HepG2 (cell line): ENCODE measurements around the gene ZNF74. TPM values are rescaled to one million over a fixed set of nuclear protein-coding genes. Genes with fewer than 3 reads are reported as not detected.

ENCODE experiments used
- ATAC-seq: fragments of 200-7000 bp; cut with Tn5 transposase; 3 replicates; pipeline ENCODE4 v1.9.1; 2020; ENCODE audit warnings: mild to moderate bottlenecking, moderate library complexity
- BruUV-seq: library from RNA; stranded (reverse); fragments of 400-500 nt; replicated peaks from 2 replicates; lab custom pipeline; 2021; lab: Mats Ljungman, UMichigan
- CTCF ChIA-PET: fragments of 300-600 bp; formaldehyde crosslinking; extraction: SDS; loops from one replicate; lab custom pipeline; 2021; ENCODE audit warnings: low total read pairs, inconsistent platforms, low intra/inter-chr PET ratio; lab: Yijun Ruan, JAX
- POLR2A ChIA-PET: fragments of 350-600 bp; sonication (Branson Sonifier 250); formaldehyde crosslinking; loops from one replicate; lab custom pipeline; 2020; ENCODE audit warnings: antibody characterized with exemption, inconsistent platforms; lab: Yijun Ruan, JAX
- DNase-seq: peaks from one replicate; pipeline ENCODE4 v3.0.0-alpha.2; 2015; ENCODE audit warnings: low spot score
- FAIRE-seq: peaks from 3 replicates; lab custom pipeline; 2011; peaks lifted over from hg19 to GRCh38; lab: Jason Lieb, UNC
- H2AFZ ChIP-seq: one replicate; pipeline ENCODE4 v1.6.1; 2011; ENCODE audit warnings: low read length, inconsistent platforms
- H3K27ac ChIP-seq: fragments of 300-600 bp; 3 replicates; pipeline ENCODE4 v1.8.0; 2011; ENCODE audit warnings: mixed run types, mild to moderate bottlenecking, mixed read lengths, low read length, inconsistent platforms; ENCODE audit not compliant: insufficient read depth; ENCODE audit errors: extremely low read length
- H3K27me3 ChIP-seq, 2 experiments: fragments of 200-600 bp in 1 of 2; 2 replicates in 1 of 2; 3 replicates in 1 of 2; pipeline versions ENCODE4 v1.6.0 to v1.8.0; 2011; ENCODE audit warnings: low read length in 2 of 2, mild to moderate bottlenecking in 2 of 2, moderate library complexity in 2 of 2, inconsistent platforms in 1 of 2; ENCODE audit not compliant: insufficient read depth in 2 of 2, control insufficient read depth in 1 of 2
- H3K36me3 ChIP-seq, 2 experiments: fragments of 200-600 bp in 1 of 2; replicated peaks in 1 of 2; 2 replicates in 1 of 2; 3 replicates in 1 of 2; pipeline versions ENCODE4 v1.5.1 to v1.8.0; 2011; ENCODE audit warnings: low read length in 2 of 2, inconsistent platforms in 1 of 2; ENCODE audit not compliant: insufficient read depth in 2 of 2, control insufficient read depth in 1 of 2
- H3K4me1 ChIP-seq: 2 replicates; pipeline ENCODE4 v1.5.1; 2012; ENCODE audit warnings: low read length, inconsistent platforms; ENCODE audit not compliant: insufficient read depth
- H3K4me2 ChIP-seq: 2 replicates; pipeline ENCODE4 v1.6.0; 2011; ENCODE audit warnings: low read depth, low read length, inconsistent platforms
- H3K4me3 ChIP-seq, 3 experiments: fragments of 200-600 bp in 1 of 3; sonication (generic), shearing (Covaris generic) in 1 of 3; replicated peaks in 1 of 3; 2 replicates each; pipeline ENCODE4 v1.5.1; 2011 to 2016; ENCODE audit warnings: low read length in 3 of 3, inconsistent platforms in 2 of 3, low read depth in 2 of 3, mild to moderate bottlenecking in 2 of 3, control low read depth in 1 of 3, mixed read lengths in 1 of 3; ENCODE audit not compliant: insufficient read depth in 1 of 3
- H3K79me2 ChIP-seq: one replicate; pipeline ENCODE4 v1.6.1; 2011; ENCODE audit warnings: low read length, inconsistent platforms; ENCODE audit not compliant: insufficient read depth
- H3K9ac ChIP-seq: 2 replicates; pipeline ENCODE4 v1.6.0; 2011; ENCODE audit warnings: mild to moderate bottlenecking, low read depth, low read length, inconsistent platforms; ENCODE audit not compliant: insufficient read depth
- H3K9me3 ChIP-seq: 2 replicates; pipeline ENCODE4 v1.5.1; 2012; ENCODE audit warnings: mild to moderate bottlenecking, low read length
- H4K20me1 ChIP-seq: 2 replicates; pipeline ENCODE4 v1.6.0; 2011; ENCODE audit warnings: inconsistent platforms, mild to moderate bottlenecking, low read length, moderate library complexity; ENCODE audit not compliant: insufficient read depth
- AGO2 ChIP-seq: fragments of 200-400 bp; formaldehyde crosslinking; optimal IDR thresholded peaks from 2 replicates; pipeline ENCODE3; 2017; ENCODE audit warnings: mild to moderate bottlenecking, low read depth, low read length, moderate library complexity
- ATF7 ChIP-seq, 2 experiments: fragments of 450-650 bp in 1 of 2; sonication (generic) in 1 of 2; formaldehyde crosslinking in 1 of 2; IDR thresholded peaks; 2 replicates each; pipeline versions ENCODE4 v1.4.0 to v1.6.1; 2016 to 2020; ENCODE audit warnings: antibody characterized with exemption in 1 of 2, mild to moderate bottlenecking in 1 of 2, missing genetic modification reagents in 1 of 2
- BCL6 ChIP-seq: IDR thresholded peaks from 2 replicates; pipeline ENCODE4 v1.6.1; 2016; ENCODE audit warnings: missing genetic modification reagents, missing compliant biosample characterization
- DPF2 ChIP-seq: sonication (generic); formaldehyde crosslinking; IDR thresholded peaks from 2 replicates; pipeline ENCODE4 v1.4.0; 2020; ENCODE audit warnings: mild to moderate bottlenecking, low read depth, missing genetic modification reagents, borderline replicate concordance
- NKX3-1 ChIP-seq: sonication (generic); formaldehyde crosslinking; IDR thresholded peaks from 2 replicates; pipeline ENCODE4 v1.5.0; 2020; ENCODE audit warnings: missing genetic modification reagents
- NR1H2 ChIP-seq: sonication (generic); formaldehyde crosslinking; IDR thresholded peaks from 2 replicates; pipeline ENCODE4 v1.8.1; 2022; ENCODE audit warnings: low read depth, missing genetic modification reagents, borderline replicate concordance
- PAF1 ChIP-seq: IDR thresholded peaks from 2 replicates; pipeline ENCODE4 v1.6.1; 2016; ENCODE audit warnings: missing genetic modification reagents, missing compliant biosample characterization
- PTBP1 ChIP-seq: fragments of 200-400 bp; formaldehyde crosslinking; IDR thresholded peaks from 2 replicates; pipeline ENCODE4 v1.6.1; 2018; ENCODE audit warnings: low read length, low read depth; ENCODE audit not compliant: poor library complexity, severe bottlenecking
- U2AF1 ChIP-seq: fragments of 200-400 bp; formaldehyde crosslinking; optimal IDR thresholded peaks from 2 replicates; pipeline ENCODE3; 2017; ENCODE audit warnings: mild to moderate bottlenecking, low read depth, low read length
- ZBTB46 ChIP-seq: sonication (generic); formaldehyde crosslinking; IDR thresholded peaks from 2 replicates; pipeline ENCODE4 v1.4.0; 2020; ENCODE audit warnings: mild to moderate bottlenecking, missing genetic modification reagents, borderline replicate concordance
- ZFYVE20 ChIP-seq: sonication (generic); formaldehyde crosslinking; IDR thresholded peaks from 2 replicates; pipeline ENCODE4 v1.8.0; 2023; ENCODE audit warnings: low read depth, mild to moderate bottlenecking, moderate library complexity, missing genetic modification reagents, borderline replicate concordance
- ZNF121 ChIP-seq: sonication (generic); formaldehyde crosslinking; IDR thresholded peaks from 2 replicates; pipeline ENCODE4 v1.5.0; 2020; ENCODE audit warnings: mild to moderate bottlenecking, missing genetic modification reagents
- ZNF432 ChIP-seq: sonication (generic); formaldehyde crosslinking; IDR thresholded peaks from 2 replicates; pipeline ENCODE4 v1.5.0; 2020; ENCODE audit warnings: missing genetic modification reagents, mild to moderate bottlenecking, borderline replicate concordance
- ZNF501 ChIP-seq: sonication (generic); formaldehyde crosslinking; IDR thresholded peaks from 2 replicates; pipeline ENCODE4 v1.5.1; 2020; ENCODE audit warnings: mild to moderate bottlenecking, moderate library complexity, missing genetic modification reagents
- ZNF589 ChIP-seq: sonication (generic); formaldehyde crosslinking; conservative IDR thresholded peaks from 2 replicates; pipeline ENCODE4 v1.8.0; 2022; ENCODE audit warnings: mild to moderate bottlenecking, moderate library complexity, missing genetic modification reagents
- ZNF703 ChIP-seq: sonication (generic); formaldehyde crosslinking; IDR thresholded peaks from 2 replicates; pipeline ENCODE4 v1.5.1; 2020; ENCODE audit warnings: missing genetic modification reagents, mild to moderate bottlenecking, moderate library complexity, borderline replicate concordance
- WGBS: methylation state at CpG from one replicate; pipeline ENCODE4 v1.1.6; 2017; ENCODE audit warnings: low lambda C conversion rate; 5-methylcytosine and 5-hydroxymethylcytosine counted together
- in situ Hi-C: cut with HindIII; loops from 2 replicates; pipeline ENCODE4 v1.10.0; 2017; ENCODE audit warnings: low pct_unique_long_range_greater_than_20kb; ENCODE audit not compliant: extremely low pct_ligation_motif_present
- intact Hi-C: fragments of 100-400 bp; cut with micrococcal nuclease; formaldehyde crosslinking; loops from one replicate; pipeline ENCODE4 v1.10.0; 2022; ENCODE audit not compliant: unreplicated experiment
- polyA plus RNA-seq, 8 experiments: library from polyadenylated mRNA; depleted of rRNA in 3 of 8; stranded (reverse) in 7 of 8; unstranded in 1 of 8; fragments of >200 nt; fragmentation: Illumina TruSeq in 4 of 8; extraction: Trizol in 4 of 8; gene quantifications; 2 replicates each; pipeline versions ENCODE4 v1.2.1 to v1.2.3, GENCODE V29; 2011 to 2016; ENCODE audit warnings: low read depth in 4 of 8, missing spikeins in 1 of 8, mixed read lengths in 1 of 8; ENCODE audit not compliant: insufficient read depth in 1 of 8
- total RNA-seq, 5 experiments: library from RNA; depleted of rRNA; stranded (reverse); fragments of >200 nt; fragmentation: Illumina TruSeq; extraction: Trizol; gene quantifications; 2 replicates each; pipeline ENCODE4 v1.2.3, GENCODE V29; 2016; ENCODE audit warnings: low read depth in 1 of 5

Gene ZNF74
- total and polyA plus RNA-seq, 2 of the 13 experiments (the other 11 are each of a cell fraction or from before 2014, with no cell fraction given): 6.3 to 9.1 TPM

GRCh38 chr22:20406686-20407408, 12.9 kb downstream of the ZNF74 start:
- H2AFZ ChIP-seq: no peak overlapping the region
- H3K27me3 ChIP-seq: no peaks in the 10 kb centered on the region; a peak in 1 of 5 replicates
- ATAC-seq: no peak
- no peak for FAIRE-seq
- no peaks in the 10 kb centered on the region for H3K4me1 ChIP-seq
- H3K36me3 ChIP-seq: peaks cover 8 to 12% of the 10 kb centered on the region in 2 experiments; a peak in 3 of 5 replicates
- no peak overlapping the region for H3K9ac ChIP-seq
- no peaks in the 10 kb centered on the region for H3K79me2 ChIP-seq
- WGBS: 99% methylated on average over 13 of the region's 13 CpGs
- TF ChIP-seq DPF2 (CRISPR knock-in tag) (no peak), NR1H2 (CRISPR knock-in tag) (no peak), PTBP1 (no peak), ZNF432 (CRISPR knock-in tag) (no peak), ZNF501 (CRISPR knock-in tag) (no peak), ZNF589 (no peak), PAF1 (CRISPR knock-in tag) (no peak), ZFYVE20 (CRISPR knock-in tag) (no peak), ZNF703 (CRISPR knock-in tag) (no peak), ATF7 (IDR thresholded peaks at IDR 0.05) (no peak), ATF7 (CRISPR knock-in tag; IDR thresholded peaks at IDR 0.05) (no peak), NKX3-1 (CRISPR knock-in tag) (no peak), ZNF121 (no peak), U2AF1 (no peak), AGO2 (no peak), ZBTB46 (CRISPR knock-in tag) (no peak), BCL6 (no peak)
- no peak overlapping the region for H3K27ac ChIP-seq
- intact Hi-C loops (no loop called here), in situ Hi-C loops (no loop called here)
- no peak overlapping the region for H3K4me3 ChIP-seq
- H3K9me3 ChIP-seq: no peaks in the 10 kb centered on the region
- ChIA-PET POLR2A (no interaction called here), CTCF (no interaction called here)
- DNase-seq: no peak
- no peaks in the 10 kb centered on the region for H4K20me1 ChIP-seq
- no peak overlapping the region for H3K4me2 ChIP-seq
- TSS peak; percentile 51 for BruUV-seq
